Measurements from ENCODE around the gene RAC2.

- TF ChIP-seq EZH2 (IDR thresholded peaks at IDR 0.05; ENCODE audit: borderline replicate concordance) (no peak), CTCF (IDR thresholded peaks at IDR 0.05; ENCODE audit: poor library complexity) (no peak)
Measured at GRCh38 chr22:37255558-37256006, 11.5 kb upstream of the RAC2 start.
